IMR-90 (cell line): ENCODE measurements around the gene SEPTIN10. TPM values are rescaled to one million over a fixed set of nuclear protein-coding genes. Genes with fewer than 3 reads are reported as not detected.

Experiments
- ATAC-seq: fragments of 200-7000 bp; cut with Tn5 transposase; 2 replicates; pipeline ENCODE4 v1.9.1; 2020; ENCODE audit warnings: low read depth, mild to moderate bottlenecking, moderate library complexity
- BruUV-seq: library from RNA; stranded (reverse); fragments of 400-500 nt; replicated peaks from 2 replicates; lab custom pipeline; 2021; lab: Mats Ljungman, UMichigan
- CTCF ChIA-PET: fragments of 300-600 bp; formaldehyde crosslinking; extraction: SDS; loops from one replicate; lab custom pipeline; 2021; ENCODE audit warnings: antibody characterized with exemption; lab: Yijun Ruan, JAX
- POLR2A ChIA-PET: fragments of 300-600 bp; sonication (Branson Sonifier 250); formaldehyde crosslinking; loops from one replicate; lab custom pipeline; 2022; ENCODE audit warnings: antibody characterized with exemption; ENCODE audit not compliant: unreplicated experiment; lab: Charles Lee
- DNase-seq: peaks from one replicate; pipeline ENCODE4 v3.0.0; 2013
- H2AFZ ChIP-seq: replicated peaks from 2 replicates; pipeline ENCODE3; 2013; ENCODE audit warnings: low read length, mild to moderate bottlenecking; ENCODE audit not compliant: poor library complexity
- H2AK5ac ChIP-seq: 2 replicates; pipeline ENCODE4 v1.6.1; 2013; ENCODE audit warnings: low read depth, low read length, inconsistent platforms
- H2AK9ac ChIP-seq: replicated peaks from 2 replicates; pipeline ENCODE3; 2013; ENCODE audit warnings: mild to moderate bottlenecking, low read depth, low read length, moderate library complexity; ENCODE audit not compliant: poor library complexity
- H2BK120ac ChIP-seq: 2 replicates; pipeline ENCODE4 v1.6.1; 2013; ENCODE audit warnings: low read depth, low read length, inconsistent platforms
- H2BK15ac ChIP-seq: 3 replicates; pipeline ENCODE4 v1.6.1; 2013; ENCODE audit warnings: low read depth, low read length, inconsistent platforms
- H2BK20ac ChIP-seq: 2 replicates; pipeline ENCODE4 v1.6.1; 2013; ENCODE audit warnings: low read depth, mild to moderate bottlenecking, inconsistent platforms, low read length, moderate library complexity
- H2BK5ac ChIP-seq: 2 replicates; pipeline ENCODE4 v1.6.1; 2013; ENCODE audit warnings: mild to moderate bottlenecking, low read depth, low read length, inconsistent platforms; ENCODE audit not compliant: poor library complexity, severe bottlenecking
- H3K14ac ChIP-seq: replicated peaks from 2 replicates; pipeline ENCODE4 v1.6.1; 2013; ENCODE audit warnings: low read depth, low read length, inconsistent platforms
- H3K18ac ChIP-seq: 2 replicates; pipeline ENCODE4 v1.6.1; 2013; ENCODE audit warnings: low read depth, low read length, control low read depth
- H3K23ac ChIP-seq: 2 replicates; pipeline ENCODE4 v1.6.1; 2013; ENCODE audit warnings: low read depth, low read length, inconsistent platforms
- H3K27ac ChIP-seq: 2 replicates; pipeline ENCODE4 v1.5.1; 2013; ENCODE audit warnings: mild to moderate bottlenecking, control low read depth, low read length; ENCODE audit not compliant: insufficient read depth
- H3K27me3 ChIP-seq: 2 replicates; pipeline ENCODE4 v1.6.1; 2013; ENCODE audit warnings: low read length; ENCODE audit not compliant: control insufficient read depth, insufficient read depth
- H3K36me3 ChIP-seq: 2 replicates; pipeline ENCODE4 v1.6.1; 2013; ENCODE audit warnings: low read length, mixed read lengths; ENCODE audit not compliant: control insufficient read depth, insufficient read depth
- H3K4ac ChIP-seq: 2 replicates; pipeline ENCODE4 v1.6.1; 2013; ENCODE audit warnings: low read depth, low read length, inconsistent platforms
- H3K4me1 ChIP-seq: 2 replicates; pipeline ENCODE4 v1.6.1; 2013; ENCODE audit warnings: low read length, mixed read lengths; ENCODE audit not compliant: control insufficient read depth, insufficient read depth
- H3K4me2 ChIP-seq: 2 replicates; pipeline ENCODE4 v1.6.1; 2013; ENCODE audit warnings: low read depth, mild to moderate bottlenecking, control low read depth, low read length, moderate library complexity
- H3K4me3 ChIP-seq: 2 replicates; pipeline ENCODE4 v1.5.1; 2013; ENCODE audit warnings: low read depth, mild to moderate bottlenecking, control low read depth, low read length, moderate library complexity; ENCODE audit not compliant: insufficient read depth
- H3K56ac ChIP-seq: 2 replicates; pipeline ENCODE4 v1.6.1; 2013; ENCODE audit warnings: low read length, inconsistent platforms; ENCODE audit not compliant: insufficient read depth; ENCODE audit errors: extremely low read depth
- H3K79me1 ChIP-seq, 2 experiments: 2 replicates each; pipeline ENCODE4 v1.6.1; 2013; ENCODE audit warnings: low read length in 2 of 2, inconsistent platforms in 1 of 2, low read depth in 1 of 2
- H3K9ac ChIP-seq: 2 replicates; pipeline ENCODE4 v1.6.1; 2013; ENCODE audit warnings: low read depth, low read length, control low read depth
- H3K9me1 ChIP-seq: 2 replicates; pipeline ENCODE4 v1.6.1; 2013; ENCODE audit warnings: low read length, inconsistent platforms; ENCODE audit not compliant: insufficient read depth
- H3K9me3 ChIP-seq: 2 replicates; pipeline ENCODE4 v1.6.1; 2013; ENCODE audit warnings: low read length; ENCODE audit not compliant: control insufficient read depth, insufficient read depth
- H4K20me1 ChIP-seq: 2 replicates; pipeline ENCODE4 v1.6.1; 2013; ENCODE audit warnings: low read length, inconsistent platforms; ENCODE audit not compliant: insufficient read depth
- H4K5ac ChIP-seq: 2 replicates; pipeline ENCODE4 v1.6.1; 2013; ENCODE audit warnings: mild to moderate bottlenecking, low read depth, low read length, control low read depth
- H4K8ac ChIP-seq, 2 experiments: 2 replicates each; pipeline ENCODE4 v1.6.1; 2013; ENCODE audit warnings: low read depth in 2 of 2, low read length in 2 of 2, control low read depth in 1 of 2, inconsistent platforms in 1 of 2
- H4K91ac ChIP-seq: 2 replicates; pipeline ENCODE4 v1.6.1; 2013; ENCODE audit warnings: low read depth, low read length, inconsistent platforms; ENCODE audit not compliant: insufficient read depth
- BHLHE40 ChIP-seq: fragments of 150-350 bp; IDR thresholded peaks from 2 replicates; pipeline ENCODE4 v1.6.1; 2016; ENCODE audit warnings: mild to moderate bottlenecking, low read depth, low read length
- CEBPB ChIP-seq: IDR thresholded peaks from 2 replicates; pipeline ENCODE4 v1.6.1; 2012; ENCODE audit warnings: low read depth, low read length, improper control_type of control experiment
- CHD1 ChIP-seq: IDR thresholded peaks from 2 replicates; pipeline ENCODE4 v1.6.1; 2012; ENCODE audit warnings: low read depth, low read length, improper control_type of control experiment
- FOS ChIP-seq: fragments of 150-350 bp; IDR thresholded peaks from 2 replicates; pipeline ENCODE4 v1.6.1; 2016; ENCODE audit warnings: low read depth, low read length
- MAFK ChIP-seq: IDR thresholded peaks from 2 replicates; pipeline ENCODE4 v1.6.1; 2012; ENCODE audit warnings: low read depth, low read length, improper control_type of control experiment
- MAZ ChIP-seq: IDR thresholded peaks from 2 replicates; pipeline ENCODE4 v1.6.1; 2012; ENCODE audit warnings: low read depth, mild to moderate bottlenecking, low read length, improper control_type of control experiment, moderate library complexity, borderline replicate concordance
- MXI1 ChIP-seq: IDR thresholded peaks from 2 replicates; pipeline ENCODE4 v1.6.1; 2012; ENCODE audit warnings: low read depth, mild to moderate bottlenecking, low read length, moderate library complexity, borderline replicate concordance
- NFE2L2 ChIP-seq: fragments of 150-350 bp; IDR thresholded peaks from 2 replicates; pipeline ENCODE4 v1.6.1; 2016; ENCODE audit warnings: low read depth, mild to moderate bottlenecking, low read length
- POLR2A ChIP-seq: IDR thresholded peaks from 2 replicates; pipeline ENCODE4 v1.6.1; 2012; ENCODE audit warnings: mild to moderate bottlenecking, low read depth, low read length
- RAD21 ChIP-seq: IDR thresholded peaks from 2 replicates; pipeline ENCODE4 v1.6.1; 2012; ENCODE audit warnings: low read length, improper control_type of control experiment
- RCOR1 ChIP-seq: IDR thresholded peaks from 2 replicates; pipeline ENCODE4 v1.6.1; 2012; ENCODE audit warnings: mild to moderate bottlenecking, low read length, improper control_type of control experiment; ENCODE audit not compliant: insufficient replicate concordance
- RFX5 ChIP-seq: IDR thresholded peaks from 2 replicates; pipeline ENCODE4 v1.8.0; 2012; ENCODE audit warnings: low read depth, mild to moderate bottlenecking, low read length, moderate library complexity
- SMC3 ChIP-seq: fragments of 150-350 bp; IDR thresholded peaks from 2 replicates; pipeline ENCODE4 v1.6.1; 2016; ENCODE audit warnings: low read depth, mild to moderate bottlenecking, antibody characterized with exemption, low read length, moderate library complexity
- WGBS, 2 experiments: methylation state at CpG; one replicate each; pipeline versions ENCODE4 v1.1.5 to v1.1.7; 2013; ENCODE audit warnings: missing lambda C conversion rate in 2 of 2; ENCODE audit not compliant: insufficient read length in 1 of 2; ENCODE audit errors: extremely low coverage in 2 of 2; 5-methylcytosine and 5-hydroxymethylcytosine counted together
- dilution Hi-C: fragments of 300-500 bp; cut with HindIII; formaldehyde crosslinking; loops from one replicate; pipeline ENCODE4 v1.14.3; 2018; ENCODE audit warnings: low sequenced_read_pairs; ENCODE audit not compliant: unreplicated experiment
- in situ Hi-C: fragments of 300-500 bp; cut with MboI; formaldehyde crosslinking; loops from 3 replicates; pipeline ENCODE4 v1.14.3; 2019; ENCODE audit warnings: low sequenced_read_pairs, inconsistent platforms, mixed read lengths
- intact Hi-C: fragments of 100-400 bp; cut with micrococcal nuclease; formaldehyde crosslinking; loops from 2 replicates; pipeline ENCODE4 v1.10.0; 2022
- polyA plus RNA-seq, 3 experiments: library from polyadenylated mRNA; depleted of rRNA; stranded (reverse); fragments of >200 nt; gene quantifications; 2 replicates each; pipeline ENCODE4 v1.2.3, GENCODE V29; 2012; ENCODE audit warnings: low replicate concordance in 1 of 3
- total RNA-seq: library from RNA; depleted of rRNA; stranded (reverse); fragments of >200 nt; gene quantifications from 2 replicates; pipeline ENCODE4 v1.2.3, GENCODE V29; 2012
- TF ChIP-seq, protein P1 (sequence below): fragments of 150-350 bp; IDR thresholded peaks from 2 replicates; pipeline ENCODE4 v1.6.1; 2016; ENCODE audit warnings: low read depth, mild to moderate bottlenecking, low read length, moderate library complexity, borderline replicate concordance

SEPTIN10 gene
- total and polyA plus RNA-seq, 2 of the 4 experiments (the other 2 are of a cell fraction) = 55.4 to 82.6 TPM

DNA sequence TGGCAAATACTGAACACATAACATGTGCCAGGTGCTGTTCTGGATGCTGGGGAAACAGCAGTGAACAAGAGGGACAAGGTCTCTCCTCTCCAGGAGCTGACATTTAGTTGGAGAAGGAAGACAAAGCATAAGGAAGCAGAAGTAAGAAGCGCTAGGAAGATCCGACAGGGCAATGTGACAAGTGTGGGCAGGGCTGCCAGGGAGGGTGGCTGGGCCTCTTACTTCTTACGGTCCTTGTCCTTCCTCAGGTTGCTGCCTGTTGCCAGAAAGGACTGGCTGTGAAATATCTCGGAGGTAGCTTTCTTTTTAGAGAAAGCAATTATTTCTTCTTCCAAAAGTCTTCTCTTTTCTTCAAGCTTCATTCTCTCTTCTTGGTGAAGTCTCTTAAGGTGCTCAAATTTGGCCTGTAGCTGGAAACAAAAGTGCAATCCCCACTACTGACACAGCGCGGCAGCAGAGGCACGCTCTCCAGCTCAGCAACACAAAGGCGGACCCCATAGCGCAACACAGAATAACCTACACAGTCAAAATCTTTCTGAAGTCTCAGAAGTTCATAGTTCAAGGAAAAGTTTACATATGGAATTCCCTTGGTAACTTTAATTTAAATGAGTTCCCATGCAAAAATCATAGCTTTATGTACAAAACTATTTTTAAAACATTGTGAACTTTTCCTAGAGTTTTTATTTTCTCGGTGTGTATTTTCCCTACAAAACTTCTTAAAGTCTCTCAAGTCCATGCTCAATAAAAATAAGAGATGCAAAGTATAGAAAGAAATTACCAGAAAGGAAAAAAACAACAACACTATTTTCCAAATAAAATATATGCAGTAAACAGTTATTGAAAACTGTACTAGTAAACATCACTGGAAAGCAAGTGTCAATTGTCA, 67.7 kb downstream of the SEPTIN10 start (continued):
- TF ChIP-seq FOS (no peak), RCOR1 (no peak)

GRCh38 chr2:109542384-109542783, 71.4 kb downstream of the SEPTIN10 start:
- intact Hi-C loops (no loop called here), in situ Hi-C loops (no loop called here), dilution Hi-C loops (no loop called here)
- H4K20me1 ChIP-seq = peaks cover 3% of the 10 kb centered on the region
- no peak overlapping the region for H3K9ac ChIP-seq
- 32% methylated on average over 3 of the region's 6 CpGs; no CpG with 5 or more reads in 1 of the 2 experiments for WGBS, 2 experiments
- no peak overlapping the region for H2BK20ac ChIP-seq
- H2AFZ ChIP-seq = no peak overlapping the region
- no peak overlapping the region for H3K56ac ChIP-seq
- no peak overlapping the region for H4K91ac ChIP-seq
- no peak overlapping the region for H3K4me2 ChIP-seq
- 0 out of 2 replicates have a peak overlapping the region, but pooled peaks have one; percentile 37 for H3K23ac ChIP-seq
- H3K9me1 ChIP-seq = peaks cover 3% of the 10 kb centered on the region; the same call in 1 of the 2 replicates
- H2BK15ac ChIP-seq = no peak overlapping the region
- H2BK5ac ChIP-seq = no peak overlapping the region
- H2BK120ac ChIP-seq = no peak overlapping the region
- ATAC-seq (no peak), DNase-seq (peak; percentile 53)
- H3K4ac ChIP-seq = no peak overlapping the region; the same call in 1 of the 2 replicates
- peaks cover 4% of the 10 kb centered on the region for H3K4me1 ChIP-seq
- no peak overlapping the region for H3K4me3 ChIP-seq
- H3K9me3 ChIP-seq = no peaks in the 10 kb centered on the region
- H3K27me3 ChIP-seq = no peaks in the 10 kb centered on the region
- POLR2A ChIA-PET = no interaction called here
- no peak overlapping the region for H4K8ac ChIP-seq
- H3K18ac ChIP-seq = no peak overlapping the region
- H3K36me3 ChIP-seq = peaks cover 9% of the 10 kb centered on the region
- peaks cover 0 to 9% of the 10 kb centered on the region in 2 experiments; a peak in 1 of 4 replicates for H3K79me1 ChIP-seq
- no peak overlapping the region for H4K5ac ChIP-seq
- H3K14ac ChIP-seq = peak overlapping the region; percentile 47; the same call in 1 of the 2 replicates
- no peak overlapping the region for H3K27ac ChIP-seq
- H2AK5ac ChIP-seq = 0 out of 2 replicates have a peak overlapping the region, but pooled peaks have one; percentile 1
- no TSS peak for BruUV-seq
- H2AK9ac ChIP-seq = no peak overlapping the region
- CTCF ChIA-PET = interaction anchor here (1.9 kb wide), 1 partner anchor 193 kb away, joined by 4 read pairs; no protein-coding TSS in a partner anchor
- TF ChIP-seq CHD1 (no peak), MAFK (no peak), CEBPB (no peak), BHLHE40 (no peak), SMC3 (no peak), RFX5 (no peak), RAD21 (no peak), POLR2A (no peak), RCOR1 (no peak), NFE2L2 (no peak), FOS (no peak), MAZ (no peak), MXI1 (no peak)
- TF ChIP-seq, protein P1, sequence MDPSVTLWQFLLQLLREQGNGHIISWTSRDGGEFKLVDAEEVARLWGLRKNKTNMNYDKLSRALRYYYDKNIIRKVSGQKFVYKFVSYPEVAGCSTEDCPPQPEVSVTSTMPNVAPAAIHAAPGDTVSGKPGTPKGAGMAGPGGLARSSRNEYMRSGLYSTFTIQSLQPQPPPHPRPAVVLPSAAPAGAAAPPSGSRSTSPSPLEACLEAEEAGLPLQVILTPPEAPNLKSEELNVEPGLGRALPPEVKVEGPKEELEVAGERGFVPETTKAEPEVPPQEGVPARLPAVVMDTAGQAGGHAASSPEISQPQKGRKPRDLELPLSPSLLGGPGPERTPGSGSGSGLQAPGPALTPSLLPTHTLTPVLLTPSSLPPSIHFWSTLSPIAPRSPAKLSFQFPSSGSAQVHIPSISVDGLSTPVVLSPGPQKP = no peak
